NOMO-1 (cell line): ENCODE data around the gene CD151.
A peak's percentile ranks its signal among the peaks of the same experiment; 100 is the strongest.

Source experiments
- DNase-seq, 2 experiments: peaks; one replicate each; lab custom pipeline; 2025; ENCODE audit not compliant: unreplicated experiment in 2 of 2; lab: John Stamatoyannopoulos, UW

Gene CD151

GRCh38 chr11:827897-828192, 4.9 kb upstream of the CD151 start, which contains the start of gene CRACR2B:
CRACR2B (plus strand) TSS chr11:827919; CDS start chr11:828608, 689 bp downstream.
- DNase-seq, result no peak

- no peak for DNase-seq
Observed at GRCh38 chr11:828506-829175, 4.1 kb upstream of the CD151 start.

DNA sequence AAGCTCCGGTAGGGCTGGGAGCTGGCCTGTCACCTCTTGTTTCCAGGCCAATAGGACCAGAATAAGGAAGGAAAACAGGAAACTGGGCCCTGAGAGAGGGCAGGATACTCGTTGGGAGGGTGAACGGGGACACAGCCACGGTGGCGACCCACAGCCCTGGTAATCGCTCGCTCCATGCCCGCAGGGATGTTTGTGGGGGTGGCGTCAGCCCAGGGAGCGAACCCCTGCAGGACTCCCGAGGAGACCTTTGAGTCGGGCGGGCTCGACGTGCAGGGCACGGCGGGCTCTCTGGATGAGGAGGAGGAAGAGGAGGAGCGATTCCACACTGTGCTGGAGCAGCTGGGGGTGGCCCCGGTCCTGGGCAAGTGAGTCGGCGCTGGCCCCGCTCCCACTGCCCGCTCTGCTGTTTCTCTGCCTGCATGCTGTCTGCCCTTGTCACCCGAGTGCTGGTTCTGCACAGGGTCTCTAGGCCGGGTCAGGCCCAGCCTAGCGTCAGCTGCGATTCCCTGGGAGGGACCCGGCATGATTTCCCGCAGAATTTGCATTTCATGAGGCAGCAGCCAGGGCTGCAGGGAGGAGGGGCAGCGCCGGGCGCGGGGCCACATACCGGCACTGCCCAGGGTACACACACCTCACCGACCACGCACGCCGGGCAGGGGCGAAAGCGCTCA, 3.4 kb upstream of the CD151 start:
- DNase-seq, result no peak

DNA sequence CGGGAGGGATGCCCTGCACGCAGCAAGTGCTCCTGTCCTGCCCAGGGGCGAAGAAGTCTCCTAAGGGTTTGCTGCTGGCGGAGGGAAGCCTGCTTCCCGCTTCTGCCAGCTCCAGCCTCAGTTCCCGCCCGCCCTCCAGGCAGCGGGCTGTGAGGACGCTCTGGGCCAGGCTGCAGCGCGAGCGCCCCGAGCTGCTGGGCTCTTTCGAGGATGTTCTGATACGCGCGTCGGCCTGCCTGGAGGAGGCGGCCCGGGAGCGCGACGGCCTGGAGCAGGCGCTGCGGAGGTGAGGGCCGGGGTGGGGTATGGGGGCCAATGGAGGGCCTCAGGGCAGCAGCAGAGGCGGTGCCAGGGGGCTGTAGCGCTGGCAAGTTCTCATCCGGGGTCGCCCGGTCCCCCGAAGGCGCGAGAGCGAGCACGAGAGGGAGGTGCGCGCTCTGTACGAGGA, 2.9 kb upstream of the CD151 start:
- DNase-seq, result no peak

GRCh38 chr11:830295-831117, 2.2 kb upstream of the CD151 start:
- DNase-seq, result peak; percentile 64 to 72

DNA sequence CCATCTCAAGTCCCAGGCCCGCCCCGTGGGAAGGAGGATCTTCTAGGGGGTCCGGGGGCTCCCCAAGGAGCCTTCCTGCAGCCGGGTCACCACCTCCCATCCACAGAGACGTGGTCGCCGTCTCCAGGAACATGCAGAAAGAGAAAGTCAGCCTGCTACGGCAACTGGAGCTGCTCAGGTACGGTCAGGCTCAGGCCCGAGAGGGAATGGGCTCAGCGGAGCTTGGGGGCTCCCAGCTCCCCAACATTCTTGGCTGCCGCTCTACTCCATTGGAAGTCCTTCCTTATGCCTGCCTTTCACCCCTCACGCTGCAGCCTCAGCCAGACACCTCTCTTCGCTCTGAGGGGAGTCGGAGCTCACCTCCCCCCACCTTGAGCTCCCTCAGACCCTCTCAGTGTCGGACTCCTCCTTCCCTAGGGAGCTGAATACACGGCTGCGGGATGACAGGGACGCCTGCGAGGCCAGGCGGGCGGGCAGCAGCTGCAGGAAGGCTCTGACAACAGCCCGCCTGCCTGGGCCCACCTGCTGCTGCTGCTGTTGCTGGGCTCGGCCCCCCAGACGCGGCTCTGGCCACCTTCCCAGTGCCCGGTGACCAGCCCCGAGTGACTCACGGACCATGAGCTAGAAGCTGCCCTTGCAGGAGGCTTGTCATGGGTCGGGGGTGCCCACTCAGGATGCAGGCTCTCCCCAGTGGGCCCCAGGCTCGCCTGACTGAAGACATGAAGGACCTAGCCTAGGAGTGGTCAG, 1.5 kb upstream of the CD151 start:
- DNase-seq, result no peak

DNA sequence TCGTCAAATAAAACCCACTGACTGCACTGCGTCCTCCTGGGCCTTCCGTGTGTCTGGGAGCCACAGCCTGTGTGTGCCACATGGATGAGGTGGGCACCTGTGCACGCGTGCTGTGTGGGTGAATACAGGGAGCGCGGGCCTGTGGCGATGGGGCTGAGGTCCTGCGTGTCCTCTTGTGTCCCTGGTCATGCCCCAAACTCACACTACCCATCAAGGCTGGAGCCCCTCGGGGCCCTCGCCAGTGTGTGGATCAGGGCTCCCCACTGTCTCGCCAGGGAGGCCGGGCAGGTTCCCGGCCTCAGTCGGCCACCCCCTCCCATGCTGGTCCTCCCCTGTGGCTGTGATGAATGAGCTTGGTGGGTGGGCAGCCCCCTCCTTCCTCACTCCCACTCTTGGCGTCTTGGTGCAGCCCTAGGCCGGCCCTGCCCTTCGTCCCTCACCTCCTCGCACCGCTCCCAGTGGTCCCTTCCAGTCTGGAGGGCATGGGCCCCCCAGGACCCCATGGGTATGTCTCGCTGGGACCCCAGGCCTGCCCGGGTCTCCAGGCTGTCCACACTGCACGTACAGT, 707 bp upstream of the CD151 start:
- no peak for DNase-seq

- DNase-seq, result peak in 1 of 2 experiments; percentile 47
Observed at GRCh38 chr11:833114-833791, 501 bp downstream of the CD151 start.

- no peak for DNase-seq
Observed at GRCh38 chr11:833849-834311, 1.1 kb downstream of the CD151 start.

DNA sequence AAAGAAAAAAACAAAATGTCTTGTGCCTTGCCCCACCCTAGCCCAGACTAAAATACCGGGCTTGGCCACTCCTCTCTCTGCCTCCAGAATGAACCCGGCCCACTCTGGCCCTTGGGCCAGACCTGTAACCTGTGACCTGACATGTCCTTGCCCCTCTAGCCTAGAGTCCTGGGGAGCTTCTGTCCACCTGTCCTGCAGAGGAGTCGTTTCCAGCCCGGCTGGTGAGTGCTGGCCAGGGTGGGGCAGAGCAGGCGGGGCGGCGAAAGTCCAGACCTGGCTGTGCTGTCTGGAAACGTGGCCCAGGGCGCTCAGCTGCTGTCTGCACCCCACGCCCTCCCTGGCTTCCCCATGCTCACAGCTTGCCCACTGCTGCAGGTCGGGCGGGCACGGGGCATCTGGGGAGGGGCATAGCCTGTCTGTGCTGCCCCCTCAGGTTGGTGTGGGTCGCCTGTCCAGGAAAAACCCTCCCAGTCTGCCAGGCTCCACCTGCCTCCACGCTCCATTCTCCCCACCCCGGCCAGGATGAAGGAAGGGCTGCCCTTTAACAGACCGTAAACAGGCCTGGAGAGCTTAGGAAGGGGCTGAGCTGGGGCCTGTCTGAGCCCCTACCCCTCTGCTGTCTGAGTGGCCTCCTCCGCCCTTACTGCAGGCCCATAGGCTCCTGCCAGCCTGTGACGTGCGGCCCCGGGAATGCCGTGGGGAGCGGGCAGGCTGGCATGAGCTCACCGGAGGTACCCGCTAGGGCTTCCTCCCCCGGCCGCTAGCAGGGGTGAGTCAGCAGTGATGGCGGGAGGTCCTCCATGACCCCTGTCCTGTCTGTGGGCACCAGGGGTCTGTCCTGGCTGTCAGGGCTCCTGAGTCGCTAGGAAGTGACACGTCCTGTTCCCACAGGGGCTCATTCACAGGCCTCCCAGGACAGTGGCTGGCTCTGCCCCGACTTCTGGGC, 1.9 kb downstream of the CD151 start:
- no peak for DNase-seq

DNA sequence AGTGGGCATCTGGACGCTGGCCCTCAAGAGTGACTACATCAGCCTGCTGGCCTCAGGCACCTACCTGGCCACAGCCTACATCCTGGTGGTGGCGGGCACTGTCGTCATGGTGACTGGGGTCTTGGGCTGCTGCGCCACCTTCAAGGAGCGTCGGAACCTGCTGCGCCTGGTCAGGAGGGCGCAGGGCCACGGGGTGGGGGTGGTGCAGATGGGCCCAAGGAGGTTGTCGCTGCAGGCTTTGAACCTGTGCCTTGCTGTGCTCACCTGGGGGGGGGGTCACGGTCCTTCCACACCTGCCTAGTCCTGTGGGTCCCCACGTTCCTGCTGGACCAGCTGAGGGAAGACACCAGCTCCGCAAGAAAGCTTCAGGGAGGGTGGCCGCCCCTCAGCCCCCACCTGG, 3.5 kb downstream of the CD151 start:
- no peak for DNase-seq

GRCh38 chr11:836700-837099, 3.9 kb downstream of the CD151 start:
- no peak for DNase-seq

GRCh38 chr11:837189-837989, 4.6 kb downstream of the CD151 start:
- DNase-seq, result no peak

GRCh38 chr11:837990-838307, 5.2 kb downstream of the CD151 start:
- DNase-seq, result no peak

- DNase-seq, result no peak
Observed at GRCh38 chr11:838441-839279, 5.9 kb downstream of the CD151 start.

- no peak for DNase-seq
Observed at GRCh38 chr11:839280-839623, 6.5 kb downstream of the CD151 start.

- no peak for DNase-seq
Observed at GRCh38 chr11:839875-840617, 7.3 kb downstream of the CD151 start.
